ENCODE data around the gene FOXE1.

DNA sequence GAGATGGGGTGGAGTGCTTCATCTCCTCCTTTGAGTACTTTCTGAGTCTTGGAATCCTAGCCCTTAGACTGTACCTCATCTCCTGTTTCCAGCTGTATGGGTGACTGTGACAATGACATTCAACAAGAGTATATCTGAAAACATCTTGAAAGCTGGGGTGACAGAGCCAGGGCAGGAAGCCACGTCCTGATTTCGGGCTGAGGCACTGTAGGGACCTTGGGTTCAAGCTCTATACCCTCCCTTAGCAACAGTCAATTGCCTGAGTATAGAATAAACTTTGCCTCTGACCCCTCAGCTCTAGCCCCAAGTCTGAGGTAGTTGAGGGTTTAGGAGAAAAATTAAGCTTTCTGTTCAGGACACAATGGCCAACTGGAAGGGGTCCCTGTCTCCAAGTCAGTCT, 6.3 kb downstream of the FOXE1 start:
- TF ChIP-seq KLF9 (tag by site-specific recombination; IDR thresholded peaks at IDR 0.05; ENCODE audit: low read depth) (no peak), ZNF701 (tag by site-specific recombination; IDR thresholded peaks at IDR 0.05) (no peak), ZNF24 (tag by site-specific recombination; IDR thresholded peaks at IDR 0.05) (no peak), YY1 (tag by site-specific recombination; IDR thresholded peaks at IDR 0.05) (no peak), ZEB2 (tag by site-specific recombination; IDR thresholded peaks at IDR 0.05) (no peak), BCL11A (tag by site-specific recombination; IDR thresholded peaks at IDR 0.05; ENCODE audit: low read depth) (no peak)
- TF ChIP-seq, protein P1, sequence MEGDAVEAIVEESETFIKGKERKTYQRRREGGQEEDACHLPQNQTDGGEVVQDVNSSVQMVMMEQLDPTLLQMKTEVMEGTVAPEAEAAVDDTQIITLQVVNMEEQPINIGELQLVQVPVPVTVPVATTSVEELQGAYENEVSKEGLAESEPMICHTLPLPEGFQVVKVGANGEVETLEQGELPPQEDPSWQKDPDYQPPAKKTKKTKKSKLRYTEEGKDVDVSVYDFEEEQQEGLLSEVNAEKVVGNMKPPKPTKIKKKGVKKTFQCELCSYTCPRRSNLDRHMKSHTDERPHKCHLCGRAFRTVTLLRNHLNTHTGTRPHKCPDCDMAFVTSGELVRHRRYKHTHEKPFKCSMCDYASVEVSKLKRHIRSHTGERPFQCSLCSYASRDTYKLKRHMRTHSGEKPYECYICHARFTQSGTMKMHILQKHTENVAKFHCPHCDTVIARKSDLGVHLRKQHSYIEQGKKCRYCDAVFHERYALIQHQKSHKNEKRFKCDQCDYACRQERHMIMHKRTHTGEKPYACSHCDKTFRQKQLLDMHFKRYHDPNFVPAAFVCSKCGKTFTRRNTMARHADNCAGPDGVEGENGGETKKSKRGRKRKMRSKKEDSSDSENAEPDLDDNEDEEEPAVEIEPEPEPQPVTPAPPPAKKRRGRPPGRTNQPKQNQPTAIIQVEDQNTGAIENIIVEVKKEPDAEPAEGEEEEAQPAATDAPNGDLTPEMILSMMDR (tag by site-specific recombination; IDR thresholded peaks at IDR 0.05), result no peak
- TF ChIP-seq, protein P2, sequence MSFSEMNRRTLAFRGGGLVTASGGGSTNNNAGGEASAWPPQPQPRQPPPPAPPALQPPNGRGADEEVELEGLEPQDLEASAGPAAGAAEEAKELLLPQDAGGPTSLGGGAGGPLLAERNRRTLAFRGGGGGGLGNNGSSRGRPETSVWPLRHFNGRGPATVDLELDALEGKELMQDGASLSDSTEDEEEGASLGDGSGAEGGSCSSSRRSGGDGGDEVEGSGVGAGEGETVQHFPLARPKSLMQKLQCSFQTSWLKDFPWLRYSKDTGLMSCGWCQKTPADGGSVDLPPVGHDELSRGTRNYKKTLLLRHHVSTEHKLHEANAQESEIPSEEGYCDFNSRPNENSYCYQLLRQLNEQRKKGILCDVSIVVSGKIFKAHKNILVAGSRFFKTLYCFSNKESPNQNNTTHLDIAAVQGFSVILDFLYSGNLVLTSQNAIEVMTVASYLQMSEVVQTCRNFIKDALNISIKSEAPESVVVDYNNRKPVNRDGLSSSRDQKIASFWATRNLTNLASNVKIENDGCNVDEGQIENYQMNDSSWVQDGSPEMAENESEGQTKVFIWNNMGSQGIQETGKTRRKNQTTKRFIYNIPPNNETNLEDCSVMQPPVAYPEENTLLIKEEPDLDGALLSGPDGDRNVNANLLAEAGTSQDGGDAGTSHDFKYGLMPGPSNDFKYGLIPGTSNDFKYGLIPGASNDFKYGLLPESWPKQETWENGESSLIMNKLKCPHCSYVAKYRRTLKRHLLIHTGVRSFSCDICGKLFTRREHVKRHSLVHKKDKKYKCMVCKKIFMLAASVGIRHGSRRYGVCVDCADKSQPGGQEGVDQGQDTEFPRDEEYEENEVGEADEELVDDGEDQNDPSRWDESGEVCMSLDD (tag by site-specific recombination; IDR thresholded peaks at IDR 0.05), result no peak
- TF ChIP-seq, protein P3, sequence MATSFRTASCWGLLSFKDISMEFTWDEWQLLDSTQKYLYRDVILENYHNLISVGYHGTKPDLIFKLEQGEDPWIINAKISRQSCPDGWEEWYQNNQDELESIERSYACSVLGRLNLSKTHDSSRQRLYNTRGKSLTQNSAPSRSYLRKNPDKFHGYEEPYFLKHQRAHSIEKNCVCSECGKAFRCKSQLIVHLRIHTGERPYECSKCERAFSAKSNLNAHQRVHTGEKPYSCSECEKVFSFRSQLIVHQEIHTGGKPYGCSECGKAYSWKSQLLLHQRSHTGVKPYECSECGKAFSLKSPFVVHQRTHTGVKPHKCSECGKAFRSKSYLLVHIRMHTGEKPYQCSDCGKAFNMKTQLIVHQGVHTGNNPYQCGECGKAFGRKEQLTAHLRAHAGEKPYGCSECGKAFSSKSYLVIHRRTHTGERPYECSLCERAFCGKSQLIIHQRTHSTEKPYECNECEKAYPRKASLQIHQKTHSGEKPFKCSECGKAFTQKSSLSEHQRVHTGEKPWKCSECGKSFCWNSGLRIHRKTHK (tag by site-specific recombination; IDR thresholded peaks at IDR 0.05), result no peak
- TF ChIP-seq, protein P4, sequence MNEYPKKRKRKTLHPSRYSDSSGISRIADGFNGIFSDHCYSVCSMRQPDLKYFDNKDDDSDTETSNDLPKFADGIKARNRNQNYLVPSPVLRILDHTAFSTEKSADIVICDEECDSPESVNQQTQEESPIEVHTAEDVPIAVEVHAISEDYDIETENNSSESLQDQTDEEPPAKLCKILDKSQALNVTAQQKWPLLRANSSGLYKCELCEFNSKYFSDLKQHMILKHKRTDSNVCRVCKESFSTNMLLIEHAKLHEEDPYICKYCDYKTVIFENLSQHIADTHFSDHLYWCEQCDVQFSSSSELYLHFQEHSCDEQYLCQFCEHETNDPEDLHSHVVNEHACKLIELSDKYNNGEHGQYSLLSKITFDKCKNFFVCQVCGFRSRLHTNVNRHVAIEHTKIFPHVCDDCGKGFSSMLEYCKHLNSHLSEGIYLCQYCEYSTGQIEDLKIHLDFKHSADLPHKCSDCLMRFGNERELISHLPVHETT (tag by site-specific recombination; IDR thresholded peaks at IDR 0.05), result no peak

Measured in HEK293 (cell line).